DND-41 (cell line): ENCODE measurements around the gene AKNA.

ENCODE experiments used
- ATAC-seq: fragments of 200-7000 bp; cut with Tn5 transposase; 3 replicates; pipeline ENCODE4 v1.9.1; 2021; ENCODE audit warnings: low read depth; ENCODE audit not compliant: insufficient read depth
- DNase-seq: peaks from one replicate; pipeline ENCODE4 v3.0.0-alpha.2; 2020
- H2AFZ ChIP-seq: 2 replicates; pipeline ENCODE4 v1.6.0; 2012; ENCODE audit warnings: low read depth, low read length
- H3K27ac ChIP-seq: 2 replicates; pipeline ENCODE4 v1.5.1; 2012; ENCODE audit warnings: low read length, inconsistent platforms
- H3K27me3 ChIP-seq: fragments of 200-600 bp; sonication (generic); 2 replicates; pipeline ENCODE4 v1.6.0; 2012; ENCODE audit warnings: low read length, mild to moderate bottlenecking, inconsistent platforms; ENCODE audit not compliant: insufficient read depth, poor library complexity
- H3K36me3 ChIP-seq: 2 replicates; pipeline ENCODE4 v1.5.1; 2012; ENCODE audit warnings: low read length, inconsistent platforms; ENCODE audit not compliant: insufficient read depth
- H3K4me1 ChIP-seq: 2 replicates; pipeline ENCODE4 v1.5.1; 2012; ENCODE audit warnings: mild to moderate bottlenecking, low read length; ENCODE audit not compliant: insufficient read depth
- H3K4me2 ChIP-seq: 2 replicates; pipeline ENCODE4 v1.6.0; 2012; ENCODE audit warnings: mild to moderate bottlenecking, moderate library complexity, low read length, inconsistent platforms; ENCODE audit not compliant: insufficient read depth
- H3K4me3 ChIP-seq, 2 experiments: fragments of 200-600 bp in 1 of 2; shearing (Covaris generic) in 1 of 2; 2 replicates each; pipeline ENCODE4 v1.5.1; 2012 to 2016; ENCODE audit warnings: inconsistent platforms in 2 of 2, low read length in 2 of 2, mild to moderate bottlenecking in 2 of 2, low read depth in 1 of 2, moderate library complexity in 1 of 2
- H3K79me2 ChIP-seq: 2 replicates; pipeline ENCODE4 v1.6.0; 2012; ENCODE audit warnings: low read length, inconsistent platforms; ENCODE audit not compliant: insufficient read depth
- H3K9ac ChIP-seq: 2 replicates; pipeline ENCODE4 v1.6.0; 2012; ENCODE audit warnings: low read depth, mild to moderate bottlenecking, inconsistent platforms, low read length, moderate library complexity
- H3K9me3 ChIP-seq: 2 replicates; pipeline ENCODE4 v1.5.1; 2012; ENCODE audit warnings: low read length, moderate library complexity, mild to moderate bottlenecking, inconsistent platforms; ENCODE audit not compliant: insufficient read depth, severe bottlenecking
- H4K20me1 ChIP-seq: 2 replicates; pipeline ENCODE4 v1.6.0; 2012; ENCODE audit warnings: low read length; ENCODE audit not compliant: insufficient read depth
- CTCF ChIP-seq: IDR thresholded peaks from 2 replicates; pipeline ENCODE4 v1.5.1; 2012; ENCODE audit warnings: borderline replicate concordance, low read length, moderate library complexity, mild to moderate bottlenecking; ENCODE audit not compliant: poor library complexity, severe bottlenecking; ENCODE audit errors: extremely low read depth
- EZH2 ChIP-seq: IDR thresholded peaks from 3 replicates; pipeline ENCODE4 v1.6.1; 2012; ENCODE audit warnings: borderline replicate concordance, low read depth, mild to moderate bottlenecking, moderate library complexity, low read length, inconsistent platforms; ENCODE audit not compliant: severe bottlenecking

AKNA gene

GRCh38 chr9:114301798-114302565, 85.8 kb downstream of the AKNA start:
- Histone ChIP-seq H3K27me3 (no peaks in the 10 kb centered on the region), H4K20me1 (no peaks in the 10 kb centered on the region), H3K79me2 (no peaks in the 10 kb centered on the region), H3K4me3 (no peak overlapping the region), H2AFZ (no peak overlapping the region), H3K4me2 (no peak overlapping the region), H3K27ac (no peak overlapping the region), H3K9ac (no peak overlapping the region), H3K4me1 (no peaks in the 10 kb centered on the region), H3K36me3 (no peaks in the 10 kb centered on the region), H3K9me3 (no peaks in the 10 kb centered on the region)
- TF ChIP-seq EZH2, result no peak
- no peak for TF ChIP-seq CTCF
- ATAC-seq (no peak), DNase-seq (no peak)

- no peak overlapping the region for H3K9ac ChIP-seq
- no peaks in the 10 kb centered on the region for H4K20me1 ChIP-seq
- H3K4me1 ChIP-seq, result no peaks in the 10 kb centered on the region
- H3K79me2 ChIP-seq, result no peaks in the 10 kb centered on the region
- DNase-seq (no peak), ATAC-seq (no peak)
- no peaks in the 10 kb centered on the region for H3K9me3 ChIP-seq
- H3K27ac ChIP-seq, result no peak overlapping the region
- H3K36me3 ChIP-seq, result no peaks in the 10 kb centered on the region
- no peak overlapping the region for H2AFZ ChIP-seq
- no peak overlapping the region for H3K4me2 ChIP-seq
- TF ChIP-seq EZH2 (no peak), CTCF (no peak)
- H3K27me3 ChIP-seq, result no peaks in the 10 kb centered on the region
- H3K4me3 ChIP-seq, result no peak overlapping the region
These were observed 86.7 kb downstream of the AKNA start for GRCh38 chr9:114300846-114301797.

- no peaks in the 10 kb centered on the region for H3K79me2 ChIP-seq
- H2AFZ ChIP-seq, result no peak overlapping the region
- H3K27ac ChIP-seq, result no peak overlapping the region
- no peaks in the 10 kb centered on the region for H3K9me3 ChIP-seq
- no peak overlapping the region for H3K4me3 ChIP-seq
- no peaks in the 10 kb centered on the region for H4K20me1 ChIP-seq
- ATAC-seq (no peak), DNase-seq (no peak)
- no peak for TF ChIP-seq EZH2
- TF ChIP-seq CTCF, result no peak
- H3K27me3 ChIP-seq, result no peaks in the 10 kb centered on the region
- no peaks in the 10 kb centered on the region for H3K36me3 ChIP-seq
- no peak overlapping the region for H3K4me2 ChIP-seq
- H3K9ac ChIP-seq, result no peak overlapping the region
- no peaks in the 10 kb centered on the region for H3K4me1 ChIP-seq
These were observed 87.5 kb downstream of the AKNA start for GRCh38 chr9:114300153-114300845.
